Vagina (tissue), 2 donors: ENCODE results near the gene GGA1.

Experiments used
- CTCF ChIP-seq, 3 experiments: fragments of 450-650 bp in 2 of 3; fragments of 200-600 bp in 1 of 3; sonication (generic) in 1 of 3; IDR thresholded peaks; one replicate each; pipeline ENCODE4 v1.5.1; 2017 to 2019; ENCODE audit warnings: antibody characterized with exemption in 3 of 3, mild to moderate bottlenecking in 2 of 3, moderate library complexity in 2 of 3
- POLR2A ChIP-seq, 2 donors: fragments of 450-650 bp; IDR thresholded peaks; one replicate each; pipeline ENCODE4 v1.6.1; 2017; ENCODE audit warnings: antibody characterized with exemption in 2 of 2, mild to moderate bottlenecking in 2 of 2, moderate library complexity in 2 of 2
- POLR2AphosphoS5 ChIP-seq, 2 donors: sonication (generic); formaldehyde crosslinking; IDR thresholded peaks; one replicate each; pipeline ENCODE4 v1.9.0; 2017; ENCODE audit warnings: antibody characterized with exemption in 2 of 2, mild to moderate bottlenecking in 2 of 2, low read depth in 1 of 2; ENCODE audit not compliant: insufficient read depth in 1 of 2

DNA sequence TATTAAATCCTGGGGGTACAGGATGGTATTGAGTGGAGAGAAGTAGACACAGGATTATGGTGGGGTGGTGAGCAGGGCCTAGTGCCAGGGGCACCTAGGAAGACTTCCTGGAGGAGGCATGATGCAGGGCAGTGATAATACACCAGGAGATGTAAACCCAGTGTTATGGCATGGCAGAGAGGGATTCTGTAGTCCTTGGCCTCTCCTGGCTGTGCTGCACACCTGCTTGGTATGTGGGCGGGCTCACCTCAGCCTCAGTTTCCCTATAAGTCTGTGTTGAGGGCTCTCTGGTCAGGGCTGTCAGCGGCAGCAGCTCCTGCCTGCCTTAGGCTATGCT is 52.0 kb downstream of the GGA1 start:
- TF ChIP-seq CTCF (IDR thresholded peaks at IDR 0.05) (no peak), POLR2A (IDR thresholded peaks at IDR 0.05) (no peak), POLR2AphosphoS5 (IDR thresholded peaks at IDR 0.05; ENCODE audit: insufficient read depth in 1 of 2, low read depth in 1 of 2) (no peak)
